Heart left ventricle (tissue), 16 donors: Measurements from ENCODE around the gene KRT4. TPM values are rescaled to one million over a fixed set of nuclear protein-coding genes. Genes with fewer than 3 reads are reported as not detected.
"Not testable (repeated sequence)": the region's sequence is repeated elsewhere in the genome, so short reads cannot be mapped to it uniquely, and the experiment has no call there.

ENCODE experiments used
- ATAC-seq, 4 donors: fragments of 200-7000 bp; cut with Tn5 transposase; one replicate each; pipeline ENCODE4 v1.9.1; 2020 to 2022; ENCODE audit warnings: moderate library complexity in 4 of 4, mild to moderate bottlenecking in 3 of 4, moderate number of reproducible peaks in 1 of 4
- DNase-seq, 5 donors: peaks; one replicate each; pipeline ENCODE4 v3.0.0-alpha.2; 2020
- H3K27ac ChIP-seq, 12 donors: fragments of 200-600 bp; sonication (generic) in 4 of 12; one replicate each; pipeline versions ENCODE4 v1.5.0 to v1.8.0; 2016 to 2022; ENCODE audit warnings: mild to moderate bottlenecking in 2 of 12
- H3K27me3 ChIP-seq, 9 donors: fragments of 200-600 bp; sonication (generic) in 2 of 9; one replicate each; pipeline versions ENCODE4 v1.5.1 to v1.8.0; 2016 to 2022; ENCODE audit warnings: mild to moderate bottlenecking in 3 of 9
- H3K36me3 ChIP-seq, 9 donors: fragments of 200-600 bp; sonication (generic) in 2 of 9; one replicate each; pipeline versions ENCODE4 v1.5.0 to v1.8.0; 2018 to 2022; ENCODE audit warnings: mild to moderate bottlenecking in 2 of 9
- H3K4me1 ChIP-seq, 12 donors: fragments of 200-600 bp; sonication (generic) in 4 of 12; one replicate each; pipeline versions ENCODE4 v1.5.0 to v1.8.0; 2016 to 2022; ENCODE audit warnings: mild to moderate bottlenecking in 3 of 12
- H3K4me3 ChIP-seq, 12 donors: fragments of 200-600 bp; sonication (generic) in 4 of 12; one replicate each; pipeline versions ENCODE4 v1.5.0 to v1.8.0; 2017 to 2022; ENCODE audit warnings: mild to moderate bottlenecking in 9 of 12, moderate library complexity in 4 of 12
- H3K9me3 ChIP-seq, 12 donors: fragments of 200-600 bp; sonication (generic) in 4 of 12; one replicate each; pipeline versions ENCODE4 v1.5.0 to v1.8.0; 2016 to 2022; ENCODE audit warnings: mild to moderate bottlenecking in 1 of 12
- POLR2A ChIP-seq, 2 donors: fragments of 450-650 bp; IDR thresholded peaks; one replicate each; pipeline ENCODE4 v1.6.1; 2017; ENCODE audit warnings: antibody characterized with exemption in 2 of 2, mild to moderate bottlenecking in 2 of 2, moderate library complexity in 2 of 2
- WGBS, 4 donors: extraction: QIAGEN DNeasy Blood & Tissue Kit in 2 of 4; methylation state at CpG; one replicate each; pipeline versions ENCODE4 v1.1.5 to v1.1.7; 2013 to 2018; 5-methylcytosine and 5-hydroxymethylcytosine counted together
- intact Hi-C, 10 donors: fragments of 100-400 bp; cut with DNase I; formaldehyde crosslinking; loops; one replicate each; pipeline versions ENCODE4 v1.11.1 to v1.14.2; 2022
- polyA plus RNA-seq, 2 donors: library from polyadenylated mRNA; stranded (reverse); fragments of 200-250 nt; gene quantifications; one replicate each; pipeline ENCODE4 v1.2.3, GENCODE V29; 2013
- total RNA-seq, 9 donors: library from RNA; depleted of rRNA in 2 of 9; stranded (reverse); fragments of >200 nt in 2 of 9; fragmentation: NEBNext Ultra II Directional in 3 of 9; extraction: Animal tissue kit (Norgen Biotek cat#: 25700) in 3 of 9; gene quantifications; one replicate each; pipeline versions ENCODE4 v1.1.0 to v1.2.4, GENCODE V29; 2016 to 2023
- TF ChIP-seq, protein P1 (sequence below), 12 donors: fragments of 200-600 bp; sonication (generic) in 4 of 12; IDR thresholded peaks; one replicate each; pipeline versions ENCODE4 v1.5.0 to v1.8.0; 2018 to 2022; ENCODE audit warnings: antibody characterized with exemption in 12 of 12, mild to moderate bottlenecking in 5 of 12
- donor health status: ischemic (EF 13 %, LVEDD 7.1; RV severe dilation, severe dysfunction).
- donor health status: healthy with polysubstance abuse.
- donor health status: DM: no; HTN: yes; CAD: no.
- donor health status: DM: no; HTN: no; CAD: no.
- donor health status: ischemic (EF 25% LVEDD 6.9; RV normal size, moderate dysfunction).
- donor health status: ischemic (EF 25% LVEDD 5.7; RV mildly dilated, moderate dysfunction).
- donor health status: healthy.
- donor health status: DM: yes; HTN: yes; CAD: no.
- donor health status: ischemic (EF 35%, LVEDD 5.7; RV mildly dilated, moderate dysfunction).
- donor health status: nonischemic (EF 11% LVEDD 7.7; RV severe dilation, severe dysfunction).
- donor health status: DM: yes; HTN: yes; CAD: no.
- donor health status: PGD.
- donor health status: ischemic (EF 29% LVEDD 5.4; RV normal size, mild dysfunction).
- donor health status: nonischemic (EF 23%, LVEDD 6.1; RV moderate dilation, normal function).

The KRT4 gene
- total and polyA plus RNA-seq, 11 donors, result 0.51 TPM; not detected in 10

DNA sequence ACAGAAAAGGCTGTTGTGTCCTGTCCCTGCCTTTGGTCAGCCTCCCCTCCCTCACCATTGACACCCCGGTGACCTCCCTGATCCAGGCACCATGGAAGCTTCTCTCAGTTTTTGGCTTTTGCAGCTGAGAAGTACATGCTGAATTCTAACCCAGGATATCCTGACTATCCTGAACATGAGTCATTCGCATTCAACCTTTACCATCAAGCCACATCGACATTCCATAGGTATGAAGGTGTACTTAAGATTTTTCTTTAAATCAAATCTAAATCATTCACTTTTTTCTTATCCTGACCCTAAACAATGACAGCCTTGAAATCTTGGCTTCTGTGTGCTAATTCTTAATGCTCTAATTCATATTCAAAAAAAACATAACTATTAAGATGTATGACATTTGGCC lies 43.6 kb upstream of the KRT4 start:
- ATAC-seq (no peak), DNase-seq (no peak)
- Histone ChIP-seq H3K27ac (no peak overlapping the region), H3K4me1 (peaks cover 0 to 9% (median 0%) of the 10 kb centered on the region in 12 donors), H3K36me3 (no peaks in the 10 kb centered on the region), H3K9me3 (no peaks in the 10 kb centered on the region), H3K4me3 (no peak overlapping the region), H3K27me3 (peaks cover 0 to 5% (median 0%) of the 10 kb centered on the region in 9 donors)
- 89 to 94% (median 92%) methylated on average over 3 of the region's 3 CpGs for WGBS, 4 donors
- no peak for TF ChIP-seq POLR2A (IDR thresholded peaks at IDR 0.05)
- TF ChIP-seq, protein P1, sequence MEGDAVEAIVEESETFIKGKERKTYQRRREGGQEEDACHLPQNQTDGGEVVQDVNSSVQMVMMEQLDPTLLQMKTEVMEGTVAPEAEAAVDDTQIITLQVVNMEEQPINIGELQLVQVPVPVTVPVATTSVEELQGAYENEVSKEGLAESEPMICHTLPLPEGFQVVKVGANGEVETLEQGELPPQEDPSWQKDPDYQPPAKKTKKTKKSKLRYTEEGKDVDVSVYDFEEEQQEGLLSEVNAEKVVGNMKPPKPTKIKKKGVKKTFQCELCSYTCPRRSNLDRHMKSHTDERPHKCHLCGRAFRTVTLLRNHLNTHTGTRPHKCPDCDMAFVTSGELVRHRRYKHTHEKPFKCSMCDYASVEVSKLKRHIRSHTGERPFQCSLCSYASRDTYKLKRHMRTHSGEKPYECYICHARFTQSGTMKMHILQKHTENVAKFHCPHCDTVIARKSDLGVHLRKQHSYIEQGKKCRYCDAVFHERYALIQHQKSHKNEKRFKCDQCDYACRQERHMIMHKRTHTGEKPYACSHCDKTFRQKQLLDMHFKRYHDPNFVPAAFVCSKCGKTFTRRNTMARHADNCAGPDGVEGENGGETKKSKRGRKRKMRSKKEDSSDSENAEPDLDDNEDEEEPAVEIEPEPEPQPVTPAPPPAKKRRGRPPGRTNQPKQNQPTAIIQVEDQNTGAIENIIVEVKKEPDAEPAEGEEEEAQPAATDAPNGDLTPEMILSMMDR (IDR thresholded peaks at IDR 0.05), result no peak
- intact Hi-C loops, result no loop called here

DNA sequence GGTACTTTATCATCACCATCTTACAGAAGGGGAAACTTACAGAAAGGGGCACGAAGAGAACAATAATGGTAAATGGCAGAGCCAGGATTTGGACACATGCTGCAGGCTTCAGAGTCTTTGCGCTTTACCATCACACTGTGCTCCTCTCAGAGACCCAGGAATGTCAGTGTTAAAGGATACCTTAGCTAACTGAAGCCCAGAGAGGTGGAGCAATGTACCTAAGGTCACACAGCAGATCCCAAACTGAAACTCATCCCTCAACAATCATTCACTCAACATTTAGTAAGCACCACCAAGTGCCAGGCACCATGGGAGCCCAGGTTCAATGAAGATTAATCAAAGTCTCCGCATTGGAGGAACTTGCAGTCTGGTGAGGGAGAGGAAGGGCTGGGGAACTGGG lies 42.9 kb upstream of the KRT4 start:
- no peak for DNase-seq
- Histone ChIP-seq H3K4me1 (peaks cover 0 to 9% (median 0%) of the 10 kb centered on the region in 12 donors), H3K36me3 (no peaks in the 10 kb centered on the region), H3K4me3 (no peak overlapping the region), H3K9me3 (no peaks in the 10 kb centered on the region), H3K27ac (no peak overlapping the region), H3K27me3 (peaks cover 0 to 5% (median 0%) of the 10 kb centered on the region in 9 donors)
- no peak for TF ChIP-seq POLR2A (IDR thresholded peaks at IDR 0.05)
- TF ChIP-seq, protein P1 (IDR thresholded peaks at IDR 0.05), result no peak
- WGBS, 4 donors, result 85 to 94% (median 91%) methylated on average over 3 of the region's 3 CpGs
- intact Hi-C loops, result no loop called here
- ATAC-seq, result no peak

GRCh38 chr12:52856077-52856476 lies 42.2 kb upstream of the KRT4 start:
- H3K4me1 ChIP-seq, H3K4me3 ChIP-seq, H3K36me3 ChIP-seq, H3K27ac ChIP-seq, DNase-seq, H3K27me3 ChIP-seq, ATAC-seq, intact Hi-C loops, H3K9me3 ChIP-seq: not testable (repeated sequence)
- WGBS, 4 donors, result 77 to 97% (median 92%) methylated on average over 2 of the region's 2 CpGs

GRCh38 chr12:52851787-52852186 lies 37.9 kb upstream of the KRT4 start:
- H3K9me3 ChIP-seq, result no peaks in the 10 kb centered on the region
- peaks cover 0 to 9% (median 0%) of the 10 kb centered on the region in 9 donors for H3K27me3 ChIP-seq
- no peak for ATAC-seq
- no peaks in the 10 kb centered on the region for H3K36me3 ChIP-seq
- intact Hi-C loops, result no loop called here
- no peaks in the 10 kb centered on the region for H3K4me1 ChIP-seq
- no peak overlapping the region for H3K27ac ChIP-seq
- DNase-seq, result no peak
- TF ChIP-seq, protein P1 (IDR thresholded peaks at IDR 0.05), result no peak
- no peak for TF ChIP-seq POLR2A (IDR thresholded peaks at IDR 0.05)
- H3K4me3 ChIP-seq, result no peak overlapping the region

DNA sequence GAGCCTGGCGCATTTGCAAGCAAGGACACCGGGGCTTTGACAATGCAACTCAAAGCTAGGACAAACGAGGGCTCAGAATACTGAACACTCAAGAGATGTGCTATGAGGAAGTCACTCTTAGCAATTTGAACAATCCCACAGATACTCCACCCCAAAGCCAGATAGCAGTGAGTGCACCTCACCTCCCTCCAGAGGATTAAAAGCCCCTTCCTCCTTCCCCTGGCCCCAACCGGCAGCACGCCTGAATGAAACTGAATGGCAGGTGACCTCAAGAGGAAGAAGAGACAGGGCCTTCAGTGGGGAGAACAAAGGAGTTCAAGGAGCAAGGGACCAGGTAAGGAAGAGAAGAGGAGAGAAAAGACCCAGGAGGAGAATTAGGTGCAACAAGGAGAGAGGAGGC lies 36.8 kb upstream of the KRT4 start:
- no peaks in the 10 kb centered on the region for H3K9me3 ChIP-seq
- intact Hi-C loops, result no loop called here
- no peak for DNase-seq
- ATAC-seq, result no peak
- TF ChIP-seq POLR2A (IDR thresholded peaks at IDR 0.05), result no peak
- TF ChIP-seq, protein P1 (IDR thresholded peaks at IDR 0.05), result no peak
- no peaks in the 10 kb centered on the region for H3K4me1 ChIP-seq
- H3K27me3 ChIP-seq, result peaks cover 0 to 9% (median 0%) of the 10 kb centered on the region in 9 donors
- H3K27ac ChIP-seq, result no peak overlapping the region
- no peak overlapping the region for H3K4me3 ChIP-seq
- 75 to 89% (median 85%) methylated on average over 5 of the region's 5 CpGs for WGBS, 4 donors
- no peaks in the 10 kb centered on the region for H3K36me3 ChIP-seq
